ENCODE measurements around the gene DNAH2. TPM values are rescaled to one million over a fixed set of nuclear protein-coding genes. Genes with fewer than 3 reads are reported as not detected.

Gene DNAH2
- total and polyA plus RNA-seq, 2 of the 13 experiments (the other 11 are each of a cell fraction or from before 2014, with no cell fraction given): not detected

DNA sequence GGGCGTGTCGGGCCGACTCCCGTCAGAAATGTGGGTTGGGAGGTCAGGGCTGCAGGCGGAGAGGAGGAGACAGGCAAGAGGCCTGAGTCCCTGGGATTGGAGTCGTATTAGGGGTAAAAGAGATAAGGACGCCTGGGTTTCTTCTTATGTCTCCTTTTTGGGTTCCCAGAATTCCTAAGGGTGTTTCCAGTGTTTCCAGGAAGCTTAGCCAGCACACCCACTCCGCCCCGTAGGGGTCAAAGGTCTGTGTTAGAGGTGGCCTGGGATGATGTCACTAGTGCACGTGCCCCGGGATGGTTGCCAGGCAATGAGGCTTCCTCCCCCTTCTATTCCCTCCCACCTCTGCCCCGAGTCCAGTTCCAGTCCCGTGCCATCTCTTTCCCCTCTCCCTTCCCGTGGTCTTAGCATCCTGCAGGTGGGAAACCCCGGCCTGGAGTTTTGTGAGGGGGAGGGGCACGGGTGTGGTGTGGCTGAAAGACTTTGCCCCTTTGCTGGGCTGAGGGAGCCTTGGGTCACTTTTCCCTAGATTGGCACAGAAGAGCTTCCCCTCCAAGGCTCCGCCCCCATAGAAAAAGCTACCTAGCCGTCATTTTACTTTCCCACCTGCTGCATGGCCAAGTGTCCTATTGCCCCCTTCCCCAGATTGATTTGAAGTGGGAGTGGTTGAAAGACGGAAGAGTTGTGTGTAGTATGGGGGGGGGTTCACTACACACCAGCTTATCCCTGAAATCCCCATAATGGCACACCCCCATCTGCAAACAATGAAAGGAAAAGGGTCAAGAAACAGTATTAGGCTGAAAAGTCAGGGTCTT, 119.3 kb downstream of the DNAH2 start (continued):
- TF ChIP-seq, protein P1, sequence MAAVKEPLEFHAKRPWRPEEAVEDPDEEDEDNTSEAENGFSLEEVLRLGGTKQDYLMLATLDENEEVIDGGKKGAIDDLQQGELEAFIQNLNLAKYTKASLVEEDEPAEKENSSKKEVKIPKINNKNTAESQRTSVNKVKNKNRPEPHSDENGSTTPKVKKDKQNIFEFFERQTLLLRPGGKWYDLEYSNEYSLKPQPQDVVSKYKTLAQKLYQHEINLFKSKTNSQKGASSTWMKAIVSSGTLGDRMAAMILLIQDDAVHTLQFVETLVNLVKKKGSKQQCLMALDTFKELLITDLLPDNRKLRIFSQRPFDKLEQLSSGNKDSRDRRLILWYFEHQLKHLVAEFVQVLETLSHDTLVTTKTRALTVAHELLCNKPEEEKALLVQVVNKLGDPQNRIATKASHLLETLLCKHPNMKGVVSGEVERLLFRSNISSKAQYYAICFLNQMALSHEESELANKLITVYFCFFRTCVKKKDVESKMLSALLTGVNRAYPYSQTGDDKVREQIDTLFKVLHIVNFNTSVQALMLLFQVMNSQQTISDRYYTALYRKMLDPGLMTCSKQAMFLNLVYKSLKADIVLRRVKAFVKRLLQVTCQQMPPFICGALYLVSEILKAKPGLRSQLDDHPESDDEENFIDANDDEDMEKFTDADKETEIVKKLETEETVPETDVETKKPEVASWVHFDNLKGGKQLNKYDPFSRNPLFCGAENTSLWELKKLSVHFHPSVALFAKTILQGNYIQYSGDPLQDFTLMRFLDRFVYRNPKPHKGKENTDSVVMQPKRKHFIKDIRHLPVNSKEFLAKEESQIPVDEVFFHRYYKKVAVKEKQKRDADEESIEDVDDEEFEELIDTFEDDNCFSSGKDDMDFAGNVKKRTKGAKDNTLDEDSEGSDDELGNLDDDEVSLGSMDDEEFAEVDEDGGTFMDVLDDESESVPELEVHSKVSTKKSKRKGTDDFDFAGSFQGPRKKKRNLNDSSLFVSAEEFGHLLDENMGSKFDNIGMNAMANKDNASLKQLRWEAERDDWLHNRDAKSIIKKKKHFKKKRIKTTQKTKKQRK (IDR thresholded peaks at IDR 0.05; ENCODE audit: low read length): no peak
- TF ChIP-seq ZSCAN12 (CRISPR knock-in tag; IDR thresholded peaks at IDR 0.05) (no peak), PHF8 (CRISPR knock-in tag; IDR thresholded peaks at IDR 0.05) (no peak), FOXK1 (CRISPR knock-in tag; IDR thresholded peaks at IDR 0.05; ENCODE audit: borderline replicate concordance, low read depth) (peak; percentile 95; the same call in 1 of the 2 replicates), ZNF10 (CRISPR knock-in tag; IDR thresholded peaks at IDR 0.05; ENCODE audit: borderline replicate concordance, low read depth) (no peak), NFKBIZ (CRISPR knock-in tag; IDR thresholded peaks at IDR 0.05) (peak; percentile 91), SRF (IDR thresholded peaks at IDR 0.05; ENCODE audit: low read depth, low read length) (peak; percentile 71; the same call in 1 of the 2 replicates), ZNF83 (CRISPR knock-in tag; IDR thresholded peaks at IDR 0.05; ENCODE audit: borderline replicate concordance) (no peak), HDAC2 (CRISPR knock-in tag; IDR thresholded peaks at IDR 0.05) (peak; percentile 96), U2AF2 (IDR thresholded peaks at IDR 0.05; ENCODE audit: low read depth, low read length) (peak; percentile 91; the same call in 1 of the 2 replicates)
- TF ChIP-seq, protein P2, sequence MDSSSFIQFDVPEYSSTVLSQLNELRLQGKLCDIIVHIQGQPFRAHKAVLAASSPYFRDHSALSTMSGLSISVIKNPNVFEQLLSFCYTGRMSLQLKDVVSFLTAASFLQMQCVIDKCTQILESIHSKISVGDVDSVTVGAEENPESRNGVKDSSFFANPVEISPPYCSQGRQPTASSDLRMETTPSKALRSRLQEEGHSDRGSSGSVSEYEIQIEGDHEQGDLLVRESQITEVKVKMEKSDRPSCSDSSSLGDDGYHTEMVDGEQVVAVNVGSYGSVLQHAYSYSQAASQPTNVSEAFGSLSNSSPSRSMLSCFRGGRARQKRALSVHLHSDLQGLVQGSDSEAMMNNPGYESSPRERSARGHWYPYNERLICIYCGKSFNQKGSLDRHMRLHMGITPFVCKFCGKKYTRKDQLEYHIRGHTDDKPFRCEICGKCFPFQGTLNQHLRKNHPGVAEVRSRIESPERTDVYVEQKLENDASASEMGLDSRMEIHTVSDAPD (CRISPR knock-in tag; IDR thresholded peaks at IDR 0.05): peak; percentile 77; the same call in 1 of the 2 replicates
- TF ChIP-seq, protein P3, sequence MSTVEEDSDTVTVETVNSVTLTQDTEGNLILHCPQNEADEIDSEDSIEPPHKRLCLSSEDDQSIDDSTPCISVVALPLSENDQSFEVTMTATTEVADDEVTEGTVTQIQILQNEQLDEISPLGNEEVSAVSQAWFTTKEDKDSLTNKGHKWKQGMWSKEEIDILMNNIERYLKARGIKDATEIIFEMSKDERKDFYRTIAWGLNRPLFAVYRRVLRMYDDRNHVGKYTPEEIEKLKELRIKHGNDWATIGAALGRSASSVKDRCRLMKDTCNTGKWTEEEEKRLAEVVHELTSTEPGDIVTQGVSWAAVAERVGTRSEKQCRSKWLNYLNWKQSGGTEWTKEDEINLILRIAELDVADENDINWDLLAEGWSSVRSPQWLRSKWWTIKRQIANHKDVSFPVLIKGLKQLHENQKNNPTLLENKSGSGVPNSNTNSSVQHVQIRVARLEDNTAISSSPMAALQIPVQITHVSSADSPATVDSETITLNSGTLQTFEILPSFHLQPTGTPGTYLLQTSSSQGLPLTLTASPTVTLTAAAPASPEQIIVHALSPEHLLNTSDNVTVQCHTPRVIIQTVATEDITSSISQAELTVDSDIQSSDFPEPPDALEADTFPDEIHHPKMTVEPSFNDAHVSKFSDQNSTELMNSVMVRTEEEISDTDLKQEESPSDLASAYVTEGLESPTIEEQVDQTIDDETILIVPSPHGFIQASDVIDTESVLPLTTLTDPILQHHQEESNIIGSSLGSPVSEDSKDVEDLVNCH (CRISPR knock-in tag; IDR thresholded peaks at IDR 0.05): no peak; the same call in 1 of the 2 replicates
- TF ChIP-seq, protein P4, sequence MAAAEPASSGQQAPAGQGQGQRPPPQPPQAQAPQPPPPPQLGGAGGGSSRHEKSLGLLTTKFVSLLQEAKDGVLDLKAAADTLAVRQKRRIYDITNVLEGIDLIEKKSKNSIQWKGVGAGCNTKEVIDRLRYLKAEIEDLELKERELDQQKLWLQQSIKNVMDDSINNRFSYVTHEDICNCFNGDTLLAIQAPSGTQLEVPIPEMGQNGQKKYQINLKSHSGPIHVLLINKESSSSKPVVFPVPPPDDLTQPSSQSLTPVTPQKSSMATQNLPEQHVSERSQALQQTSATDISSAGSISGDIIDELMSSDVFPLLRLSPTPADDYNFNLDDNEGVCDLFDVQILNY (CRISPR knock-in tag; conservative IDR thresholded peaks at IDR 0.05): no peak
- TF ChIP-seq, protein P5, sequence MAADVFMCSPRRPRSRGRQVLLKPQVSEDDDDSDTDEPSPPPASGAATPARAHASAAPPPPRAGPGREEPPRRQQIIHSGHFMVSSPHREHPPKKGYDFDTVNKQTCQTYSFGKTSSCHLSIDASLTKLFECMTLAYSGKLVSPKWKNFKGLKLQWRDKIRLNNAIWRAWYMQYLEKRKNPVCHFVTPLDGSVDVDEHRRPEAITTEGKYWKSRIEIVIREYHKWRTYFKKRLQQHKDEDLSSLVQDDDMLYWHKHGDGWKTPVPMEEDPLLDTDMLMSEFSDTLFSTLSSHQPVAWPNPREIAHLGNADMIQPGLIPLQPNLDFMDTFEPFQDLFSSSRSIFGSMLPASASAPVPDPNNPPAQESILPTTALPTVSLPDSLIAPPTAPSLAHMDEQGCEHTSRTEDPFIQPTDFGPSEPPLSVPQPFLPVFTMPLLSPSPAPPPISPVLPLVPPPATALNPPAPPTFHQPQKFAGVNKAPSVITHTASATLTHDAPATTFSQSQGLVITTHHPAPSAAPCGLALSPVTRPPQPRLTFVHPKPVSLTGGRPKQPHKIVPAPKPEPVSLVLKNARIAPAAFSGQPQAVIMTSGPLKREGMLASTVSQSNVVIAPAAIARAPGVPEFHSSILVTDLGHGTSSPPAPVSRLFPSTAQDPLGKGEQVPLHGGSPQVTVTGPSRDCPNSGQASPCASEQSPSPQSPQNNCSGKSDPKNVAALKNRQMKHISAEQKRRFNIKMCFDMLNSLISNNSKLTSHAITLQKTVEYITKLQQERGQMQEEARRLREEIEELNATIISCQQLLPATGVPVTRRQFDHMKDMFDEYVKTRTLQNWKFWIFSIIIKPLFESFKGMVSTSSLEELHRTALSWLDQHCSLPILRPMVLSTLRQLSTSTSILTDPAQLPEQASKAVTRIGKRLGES (CRISPR knock-in tag; IDR thresholded peaks at IDR 0.05; ENCODE audit: borderline replicate concordance): no peak; the same call in 1 of the 2 replicates
- TF ChIP-seq, protein P6, sequence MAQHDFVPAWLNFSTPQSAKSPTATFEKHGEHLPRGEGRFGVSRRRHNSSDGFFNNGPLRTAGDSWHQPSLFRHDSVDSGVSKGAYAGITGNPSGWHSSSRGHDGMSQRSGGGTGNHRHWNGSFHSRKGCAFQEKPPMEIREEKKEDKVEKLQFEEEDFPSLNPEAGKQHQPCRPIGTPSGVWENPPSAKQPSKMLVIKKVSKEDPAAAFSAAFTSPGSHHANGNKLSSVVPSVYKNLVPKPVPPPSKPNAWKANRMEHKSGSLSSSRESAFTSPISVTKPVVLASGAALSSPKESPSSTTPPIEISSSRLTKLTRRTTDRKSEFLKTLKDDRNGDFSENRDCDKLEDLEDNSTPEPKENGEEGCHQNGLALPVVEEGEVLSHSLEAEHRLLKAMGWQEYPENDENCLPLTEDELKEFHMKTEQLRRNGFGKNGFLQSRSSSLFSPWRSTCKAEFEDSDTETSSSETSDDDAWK (CRISPR knock-in tag; IDR thresholded peaks at IDR 0.05): no peak
